HG03521 (cell line): ENCODE measurements around the gene ENG.

Experiments
- ATAC-seq: cut with Tn5 transposase; IDR thresholded peaks from one replicate; pipeline ENCODE4 v1.9.1; 2021; ENCODE audit warnings: mild to moderate bottlenecking, moderate library complexity; ENCODE audit not compliant: unreplicated experiment

ENG gene

DNA sequence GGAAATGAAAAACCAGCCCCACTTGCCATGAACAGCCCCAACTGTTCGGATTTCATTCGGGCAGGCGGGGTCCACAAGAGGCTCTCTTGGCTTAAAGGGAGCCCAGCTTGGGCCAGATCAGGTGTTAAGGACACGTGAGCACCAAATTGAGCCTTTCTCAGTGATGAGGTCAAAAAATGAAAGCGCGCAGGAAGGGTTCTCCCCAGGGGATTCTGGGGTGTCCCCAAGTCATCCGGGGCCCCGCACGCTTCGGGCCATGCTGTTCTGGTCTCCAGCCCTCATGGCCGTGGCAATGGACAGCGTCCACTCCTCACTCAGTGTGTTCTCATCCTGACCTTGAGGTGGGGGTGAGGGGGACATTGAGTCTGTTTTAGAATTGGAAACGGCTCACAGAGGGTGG lies 12.1 kb upstream of the ENG start:
- no peak for ATAC-seq

DNA sequence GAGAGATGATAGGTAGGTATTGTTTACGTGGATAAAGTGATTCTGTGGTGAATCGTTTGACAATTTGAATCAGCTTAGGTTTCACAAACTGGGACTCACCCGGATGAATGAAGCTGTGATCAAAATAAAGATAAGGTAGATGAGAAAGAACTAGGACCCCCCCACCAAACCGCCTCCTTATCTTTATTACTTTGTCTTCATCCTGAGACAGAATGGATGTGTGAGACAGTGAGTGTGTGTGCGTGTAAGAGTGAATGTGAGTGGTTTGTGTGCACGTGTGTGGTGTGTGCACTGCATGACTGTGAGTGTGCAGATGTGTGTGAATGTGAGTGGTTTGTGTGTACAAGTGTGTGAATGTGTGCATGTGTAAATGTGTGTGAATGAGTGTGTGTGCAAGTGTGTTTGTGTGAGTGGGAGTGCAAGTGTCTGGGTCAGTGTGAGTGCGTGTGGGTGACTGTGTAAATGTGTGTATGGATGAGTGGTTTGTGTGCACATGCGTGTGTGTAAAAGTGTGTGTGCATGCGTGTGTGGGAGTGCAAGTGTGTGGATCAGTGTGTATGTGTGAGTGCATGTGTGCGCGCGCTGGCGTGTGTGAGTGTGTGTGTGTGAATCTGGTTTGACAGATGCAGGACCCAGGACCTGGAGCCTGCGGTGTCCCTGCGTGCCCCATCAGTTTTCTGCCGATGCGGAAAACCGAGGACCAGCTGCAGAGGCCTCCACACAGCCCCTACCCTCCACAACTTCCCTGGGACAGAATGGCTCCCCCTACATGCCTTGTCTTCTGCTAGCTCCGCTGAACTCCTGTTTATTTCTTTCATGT lies 11.4 kb upstream of the ENG start:
- no peak for ATAC-seq

DNA sequence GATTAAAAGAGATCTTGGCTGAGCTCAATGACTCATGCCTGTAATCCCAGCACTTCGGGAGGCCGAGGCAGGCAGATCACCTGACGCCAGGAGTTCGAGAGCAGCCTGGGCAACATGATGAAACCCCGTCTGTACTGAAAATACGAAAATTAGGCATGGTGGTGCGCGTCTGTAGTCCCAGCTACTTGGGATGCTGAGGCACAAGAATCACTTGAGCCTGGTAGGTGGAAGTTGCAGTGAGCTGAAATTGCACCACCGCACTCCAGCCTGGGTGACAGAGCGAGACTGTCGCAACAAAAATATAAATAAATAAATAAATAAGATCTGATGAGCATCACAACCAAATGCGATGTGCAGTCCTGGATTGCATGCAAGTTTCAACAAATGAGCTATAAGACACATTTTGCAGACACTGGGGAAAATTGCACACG lies 8.7 kb upstream of the ENG start:
- no peak for ATAC-seq

DNA sequence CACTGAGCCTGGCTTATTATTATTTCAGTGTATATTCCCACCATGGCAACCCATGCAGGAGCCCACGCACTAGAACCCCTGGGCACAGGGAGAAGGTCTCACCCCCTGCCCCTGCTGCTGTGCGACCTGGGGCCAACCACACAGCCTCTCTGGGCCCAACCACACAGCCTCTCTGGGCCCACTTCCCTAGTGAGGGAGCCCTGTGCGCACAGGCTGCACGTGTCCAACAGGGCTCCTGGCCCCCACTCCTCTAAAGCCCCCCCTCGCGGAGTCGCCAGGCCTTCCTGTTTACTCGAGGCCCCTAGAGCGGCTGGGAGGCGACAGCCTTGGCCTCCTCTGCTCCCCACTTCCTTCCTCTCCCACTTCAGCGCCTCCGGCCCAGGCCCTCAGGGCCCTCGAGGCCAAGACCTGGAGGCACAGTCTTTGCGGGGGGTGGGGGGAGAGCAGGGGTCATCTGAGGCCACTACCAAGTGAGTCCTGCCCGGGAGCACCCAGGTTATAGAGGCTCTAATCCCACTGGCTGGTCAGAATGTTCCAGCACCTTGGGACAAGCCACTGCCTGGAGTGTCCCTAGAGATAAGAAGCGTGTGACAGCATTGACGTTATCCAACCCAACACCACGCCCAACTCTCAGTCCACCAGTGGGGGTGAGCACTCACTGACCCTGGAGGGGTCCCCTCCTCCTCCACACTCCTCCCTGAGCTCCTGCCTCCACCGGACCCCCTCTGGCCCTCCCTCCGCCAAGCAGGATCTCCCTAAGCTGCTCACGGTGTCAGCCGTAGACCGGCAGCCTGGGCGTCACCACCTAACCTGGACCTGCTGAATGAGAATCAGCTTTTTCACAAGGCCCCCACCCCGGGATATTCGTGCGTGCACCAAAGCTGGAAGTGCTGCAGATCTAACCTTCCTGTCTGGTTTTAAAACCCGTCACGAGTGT lies 7.9 kb upstream of the ENG start:
- ATAC-seq, result no peak

DNA sequence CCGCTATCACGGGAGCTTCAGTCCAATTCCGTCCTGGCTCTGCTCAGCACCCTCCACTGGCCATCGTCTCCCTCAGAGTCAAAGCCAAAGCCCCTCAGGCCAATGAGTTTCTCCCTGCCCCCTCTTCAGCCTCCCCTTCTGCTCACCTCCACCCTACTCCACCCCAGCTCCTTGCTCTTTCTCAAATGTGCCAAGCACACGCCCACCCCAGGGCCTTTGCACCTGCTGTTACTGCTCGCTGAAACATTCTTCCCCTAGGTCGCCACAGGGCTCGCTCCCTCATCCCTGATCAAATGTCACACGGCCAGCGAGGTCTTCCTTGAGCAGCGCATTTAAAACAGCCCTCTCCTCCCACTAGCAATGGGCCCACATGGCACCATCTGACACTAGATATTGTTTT lies 6.3 kb upstream of the ENG start:
- no peak for ATAC-seq

DNA sequence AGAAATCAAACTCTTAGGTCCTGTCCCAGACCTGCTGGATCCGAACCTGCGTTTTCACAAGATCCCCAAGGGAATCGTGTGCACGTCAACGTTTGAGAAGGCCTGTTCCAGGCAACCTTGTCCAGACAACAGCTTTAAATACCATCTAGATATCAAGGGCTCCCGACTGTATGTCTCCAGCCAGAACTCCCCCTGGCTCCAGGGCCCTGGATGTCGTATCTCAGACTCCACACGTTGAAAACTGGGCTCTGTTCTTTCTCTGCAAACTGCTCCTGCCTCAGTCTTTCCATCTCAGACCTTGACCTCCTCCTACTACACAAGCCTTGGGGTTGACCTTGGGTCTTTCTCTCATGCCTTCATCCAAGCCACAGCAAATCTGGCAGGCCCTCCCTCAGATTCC lies 5.8 kb upstream of the ENG start:
- no peak for ATAC-seq

DNA sequence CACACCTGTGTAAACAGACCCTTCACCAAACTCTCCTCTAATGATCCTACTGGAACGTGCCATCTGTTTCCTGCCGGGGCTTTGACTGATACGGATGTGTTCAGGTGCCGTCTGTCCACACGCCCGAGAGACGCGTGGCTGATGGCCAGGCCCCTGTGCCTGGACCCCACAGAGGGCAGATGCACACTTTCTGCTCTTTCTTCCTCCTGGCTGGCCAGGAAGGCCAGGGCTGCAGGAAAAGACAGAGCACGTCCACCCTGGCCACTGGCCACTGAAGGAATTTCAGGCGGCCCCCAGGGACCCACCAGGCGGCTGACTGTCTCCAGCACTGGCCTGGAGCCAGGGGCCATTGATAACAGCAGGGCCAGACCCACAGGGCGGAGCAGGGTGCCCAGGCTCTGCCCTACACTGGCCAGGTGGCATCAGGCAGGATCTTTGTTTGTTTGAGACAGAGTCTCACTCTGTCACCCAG lies 3.6 kb upstream of the ENG start:
- ATAC-seq, result no peak

DNA sequence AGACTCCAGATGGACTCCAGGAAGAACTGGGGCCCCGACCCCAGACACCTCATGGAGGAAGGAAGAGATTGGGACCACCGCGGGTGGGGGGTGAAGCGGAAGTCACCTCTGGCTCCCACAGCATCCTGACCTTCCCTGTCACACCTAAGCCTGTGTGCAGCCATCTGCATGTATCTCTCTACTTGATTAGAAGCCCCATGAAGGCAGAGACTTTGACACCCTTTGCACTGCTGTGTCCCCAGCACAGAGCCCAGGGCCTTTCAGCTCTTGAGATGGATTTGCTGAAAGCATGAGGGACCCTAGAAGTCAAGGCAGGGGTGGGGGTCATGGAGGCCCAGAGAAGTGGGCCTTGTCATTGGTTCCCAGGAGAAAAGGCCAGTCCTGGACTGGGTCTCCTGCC lies 2.8 kb upstream of the ENG start:
- ATAC-seq, result no peak

DNA sequence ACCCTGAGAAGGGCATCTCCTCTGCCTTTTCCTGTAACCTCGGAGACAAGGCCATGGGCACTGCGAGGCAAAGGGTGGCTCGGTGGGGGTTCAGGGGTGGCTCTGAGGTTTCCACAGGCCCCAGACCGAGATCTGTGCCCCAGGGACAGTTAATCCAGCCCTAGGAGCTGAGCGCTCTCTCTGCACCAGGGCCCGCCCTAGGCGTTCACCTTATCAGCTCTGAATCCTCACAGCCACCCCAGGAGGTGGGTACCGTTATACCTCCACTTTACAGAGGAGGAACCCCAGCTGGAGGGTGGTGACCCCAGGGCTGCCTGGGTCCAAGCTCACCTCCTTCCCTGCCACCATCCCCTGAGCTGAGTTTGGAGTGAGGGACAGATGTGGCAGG lies 2.3 kb upstream of the ENG start:
- no peak for ATAC-seq

DNA sequence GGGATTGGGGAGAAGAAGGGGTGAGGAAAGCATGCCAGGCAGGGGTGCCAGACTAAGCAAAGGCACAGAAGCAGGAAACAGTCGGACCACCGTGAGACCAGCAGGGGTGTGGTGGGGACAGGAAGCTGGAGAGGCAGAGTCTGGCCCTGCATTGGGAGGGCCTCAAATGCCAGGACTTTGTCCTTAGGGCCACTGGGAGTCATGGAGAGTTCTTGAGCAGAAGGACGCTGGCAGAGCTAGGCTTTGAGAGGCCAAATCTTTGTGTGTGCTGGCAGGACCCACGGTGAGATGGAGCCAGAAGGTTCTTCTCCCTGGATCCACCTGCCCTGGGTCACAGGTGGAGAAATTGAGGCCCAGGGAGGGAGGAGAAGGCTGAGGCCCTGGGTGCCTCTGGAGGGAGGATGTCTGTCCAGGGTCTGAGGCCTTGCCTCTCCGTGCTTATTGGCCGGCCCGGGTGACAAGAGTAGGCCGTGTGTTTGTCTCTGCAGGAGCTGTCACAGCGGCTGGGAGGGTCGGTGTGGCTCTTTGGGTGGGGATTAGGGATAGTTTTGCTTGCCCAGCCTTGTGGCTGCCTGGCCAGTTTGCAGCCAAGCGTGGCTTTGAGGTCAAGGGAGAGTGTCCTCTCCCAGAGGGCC lies 1.8 kb upstream of the ENG start:
- ATAC-seq, result no peak

DNA sequence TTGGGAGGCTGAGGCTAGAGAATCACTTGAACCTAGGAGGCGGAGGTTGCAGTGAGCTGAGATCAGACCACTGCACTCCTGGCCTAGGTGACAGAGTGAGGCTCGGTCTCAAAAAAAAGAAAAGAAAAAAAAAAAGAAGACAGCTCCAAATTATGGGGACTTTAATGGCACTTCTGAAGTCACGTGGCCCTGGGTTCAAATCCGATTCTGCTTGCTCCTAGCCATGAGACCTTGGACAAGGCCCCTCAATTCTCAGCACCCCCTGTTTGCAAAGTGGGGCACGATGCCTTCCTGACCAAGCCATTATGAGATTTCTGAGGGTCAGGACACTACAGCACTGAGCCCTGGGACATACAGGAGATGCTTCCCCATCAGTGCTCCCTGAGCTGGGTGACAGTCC lies 1.1 kb upstream of the ENG start:
- ATAC-seq, result no peak

DNA sequence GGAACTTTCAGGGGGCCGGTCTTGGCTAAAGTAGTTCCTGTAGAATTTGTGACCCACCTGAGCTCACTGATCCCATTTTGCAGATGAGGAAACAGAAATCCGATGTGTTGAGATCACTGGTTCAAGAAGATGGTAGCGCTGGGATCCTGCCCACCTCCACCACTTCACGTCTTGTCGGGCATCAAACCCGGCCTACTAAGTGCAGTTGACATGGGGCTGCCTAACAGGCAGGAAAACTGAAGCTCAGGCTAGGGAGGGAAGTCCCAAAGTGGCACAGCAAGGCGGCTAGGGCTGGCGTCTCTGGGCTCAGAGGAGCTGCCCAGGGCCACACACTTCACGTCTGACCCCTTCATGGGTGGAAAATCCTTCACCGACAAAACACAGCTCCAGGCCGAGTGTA lies 502 bp upstream of the ENG start:
- no peak for ATAC-seq

DNA sequence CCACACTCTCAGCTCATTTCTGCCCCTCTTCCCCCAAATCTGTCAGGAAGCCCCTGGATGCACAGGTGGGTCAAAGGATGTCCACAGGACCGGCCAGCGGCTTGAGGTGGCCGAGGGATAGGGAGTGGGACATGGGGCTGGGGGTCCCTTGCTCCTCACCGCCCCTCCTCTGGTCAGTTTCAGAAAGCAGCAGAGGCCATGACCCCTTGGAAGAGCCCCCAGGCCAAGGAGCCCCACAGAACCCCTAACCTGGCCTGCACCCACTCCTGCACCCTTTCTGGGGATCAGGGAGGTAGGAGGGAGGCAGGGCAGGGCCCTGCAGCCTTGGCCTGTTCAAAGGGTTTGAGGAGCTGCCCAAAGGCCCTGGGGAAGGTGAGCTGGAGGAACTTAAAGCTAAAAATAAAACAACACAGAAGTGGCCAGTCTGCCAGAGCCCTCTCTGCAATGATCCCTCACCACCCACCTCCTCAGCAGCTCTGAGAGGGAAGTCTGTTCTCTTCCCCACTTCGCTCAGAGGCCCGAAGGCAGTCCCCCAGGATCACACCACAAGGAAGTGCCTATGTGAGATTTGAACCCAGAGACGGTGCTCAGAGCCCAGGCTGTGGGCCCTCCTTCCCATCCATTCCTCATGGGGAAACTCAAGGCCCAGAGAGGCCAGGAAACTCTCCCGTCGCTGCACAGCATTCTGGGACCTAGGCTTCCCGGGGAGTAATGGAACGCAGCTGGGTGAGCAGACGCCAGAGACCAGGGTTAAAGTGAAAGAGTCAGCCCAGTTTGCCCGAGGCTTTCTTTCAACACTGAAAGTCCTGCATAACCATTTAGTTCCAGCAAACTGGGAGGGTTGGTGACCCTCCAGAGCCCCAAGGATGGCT lies 910 bp downstream of the ENG start:
- ATAC-seq, result no peak

DNA sequence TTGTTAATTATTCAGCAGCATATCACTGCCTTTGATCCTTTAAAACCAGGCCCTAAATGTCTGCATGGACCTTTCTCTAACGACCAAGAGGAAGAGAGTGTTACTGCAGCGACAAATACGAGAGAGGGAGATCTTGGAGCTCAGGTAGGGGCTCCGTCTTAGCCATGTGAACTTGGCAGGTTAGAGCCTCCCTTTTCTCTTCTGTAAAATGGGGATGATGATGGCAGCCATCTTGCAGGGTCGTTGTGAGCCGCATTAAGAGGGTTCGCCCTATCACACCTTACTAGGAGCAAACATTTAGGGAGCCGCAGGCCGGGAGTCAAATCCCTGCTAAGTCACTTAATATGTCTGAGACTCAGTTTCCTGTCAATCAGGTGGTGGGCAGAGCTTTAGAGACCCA lies 1.6 kb downstream of the ENG start:
- ATAC-seq, result no peak

DNA sequence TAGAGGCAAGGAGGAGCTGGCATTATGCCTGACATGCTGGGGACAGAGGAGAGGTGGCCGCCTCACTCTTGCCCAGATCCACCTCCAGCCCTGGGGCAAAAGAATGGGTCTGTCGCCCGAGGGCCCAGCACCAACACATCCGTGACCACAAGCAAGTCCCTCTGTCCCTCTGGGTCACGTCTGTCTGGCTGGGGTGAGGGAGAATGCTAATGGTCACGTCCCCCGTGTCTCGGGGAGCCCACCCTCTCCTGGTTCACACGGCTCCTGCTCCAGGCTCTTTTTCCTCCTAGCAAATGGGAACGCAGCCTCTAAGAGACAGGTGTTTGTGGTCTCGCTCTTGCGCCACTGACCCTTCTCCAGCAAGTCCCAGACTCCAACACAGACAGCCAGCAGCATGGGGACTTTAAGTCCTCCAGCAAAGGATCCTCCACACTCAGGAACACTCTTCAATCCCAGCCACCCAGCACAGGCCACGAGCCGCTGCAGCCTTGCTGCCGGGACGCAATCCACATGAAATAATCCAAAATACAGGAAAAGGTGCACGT lies 4.1 kb downstream of the ENG start:
- no peak for ATAC-seq

DNA sequence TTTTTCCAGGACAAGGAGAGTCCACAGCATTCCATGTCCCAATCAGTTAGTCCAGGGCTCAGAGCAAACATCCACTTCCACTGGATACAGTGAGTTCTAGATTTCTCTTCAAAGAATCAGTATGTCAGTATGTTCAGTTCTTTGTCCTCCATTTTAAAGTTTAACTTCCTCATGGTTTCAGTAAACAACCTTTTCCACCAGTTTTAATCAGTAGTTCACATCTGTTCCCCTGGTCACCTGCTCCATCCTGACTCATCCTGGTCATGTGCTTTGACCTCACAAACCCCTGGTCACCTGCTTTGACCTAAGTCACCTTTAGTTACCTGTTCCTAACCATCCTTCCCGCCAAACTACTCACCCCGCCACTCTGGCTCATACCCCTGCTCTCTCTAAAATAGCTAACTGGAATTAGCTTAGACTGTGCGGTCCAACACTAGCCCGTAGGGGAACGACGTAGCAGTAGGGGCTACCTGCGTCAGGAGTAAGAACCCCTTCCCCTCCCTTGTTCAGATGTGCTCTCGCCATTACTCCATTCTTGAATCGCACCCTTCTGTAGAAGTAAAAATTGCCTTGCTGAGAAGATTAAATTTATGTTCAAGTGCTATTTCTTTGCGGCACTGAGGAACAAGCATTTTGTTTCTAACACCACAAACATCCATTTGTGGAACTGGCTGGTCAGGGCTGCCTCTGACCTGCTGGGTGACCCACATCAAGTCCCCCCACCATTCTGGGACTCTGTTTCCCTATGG lies 5.5 kb downstream of the ENG start:
- ATAC-seq, result no peak

DNA sequence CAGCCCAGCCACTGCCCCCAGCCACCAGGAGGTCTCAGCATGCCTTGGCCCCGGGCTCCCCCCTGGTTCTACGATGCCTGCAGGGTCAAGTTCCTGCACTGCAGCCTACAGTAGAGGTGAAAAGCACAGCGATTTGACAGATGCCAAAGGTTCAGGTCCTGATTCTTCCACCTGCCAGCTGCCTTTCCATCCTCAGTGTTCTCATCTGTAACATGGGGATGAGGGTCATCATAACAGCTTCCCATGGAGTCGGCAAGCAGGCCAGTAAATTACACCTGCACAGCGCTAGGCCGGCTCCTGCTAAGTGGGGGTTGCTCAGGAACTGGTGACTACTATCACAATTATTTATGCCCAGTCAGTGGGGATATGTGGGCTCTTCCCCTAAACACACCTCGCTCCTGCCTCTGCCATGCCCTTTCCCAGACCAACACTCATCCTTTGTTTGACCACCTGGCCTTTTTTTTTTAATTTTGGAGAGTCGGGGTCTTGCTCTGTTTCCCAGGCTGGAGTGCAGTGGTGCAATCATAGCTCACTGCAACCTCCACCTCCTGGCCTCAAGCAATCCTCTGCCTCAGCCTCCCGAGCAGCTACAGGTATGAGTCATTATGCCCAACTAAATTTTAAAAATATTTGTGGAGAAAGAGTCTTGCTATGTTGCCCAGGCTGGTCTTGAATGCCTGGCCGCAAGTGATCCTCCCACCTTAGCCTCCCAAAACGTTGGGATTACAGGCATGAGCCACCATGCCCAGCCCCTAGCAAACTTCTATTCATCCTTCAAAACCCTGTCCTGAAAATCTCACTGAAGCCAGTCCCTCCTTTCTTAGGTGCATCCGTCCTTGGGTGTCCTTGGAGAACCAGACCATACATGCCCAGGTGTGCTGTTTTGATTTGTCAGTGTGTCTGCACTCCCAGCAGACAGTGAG lies 6.4 kb downstream of the ENG start:
- no peak for ATAC-seq

DNA sequence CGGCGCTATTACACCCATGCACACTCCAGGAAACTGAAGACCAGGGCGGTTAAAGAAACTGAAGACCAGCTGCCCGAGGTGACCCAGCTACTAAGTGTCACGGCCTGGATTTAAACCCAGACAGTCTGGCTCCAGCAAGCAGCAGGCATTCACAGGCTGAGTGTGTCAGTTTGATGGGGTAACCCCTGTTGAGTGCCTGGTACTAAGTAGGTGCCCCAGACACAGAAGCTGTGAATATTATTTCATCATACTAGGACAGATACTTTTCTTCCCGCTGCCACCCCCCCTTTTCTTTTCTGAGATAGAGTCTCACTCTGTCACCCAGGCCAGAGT lies 7.3 kb downstream of the ENG start:
- no peak for ATAC-seq
